Neutrophil (primary cell): Measurements from ENCODE around the gene GLRX2.
"Not testable (repeated sequence)": the region's sequence is repeated elsewhere in the genome, so short reads cannot be mapped to it uniquely, and the experiment has no call there.

Experiments
- H3K27ac ChIP-seq: fragments of 200-600 bp; sonication (generic); 2 replicates; pipeline ENCODE4 v1.5.1; 2016; ENCODE audit warnings: mild to moderate bottlenecking, moderate library complexity
- H3K27me3 ChIP-seq: fragments of 200-600 bp; sonication (generic); 2 replicates; pipeline ENCODE4 v1.6.0; 2016; ENCODE audit warnings: mild to moderate bottlenecking
- H3K36me3 ChIP-seq: fragments of 200-600 bp; sonication (generic); 2 replicates; pipeline ENCODE4 v1.5.1; 2017
- H3K4me1 ChIP-seq, 2 experiments: fragments of 200-600 bp in 1 of 2; sonication (generic) in 1 of 2; 1 replicate in 1 of 2; 2 replicates in 1 of 2; pipeline versions ENCODE4 v1.5.1 to v1.6.1; 2013 to 2016; ENCODE audit warnings: low read depth in 1 of 2, low read length in 1 of 2, mild to moderate bottlenecking in 1 of 2, moderate library complexity in 1 of 2; ENCODE audit not compliant: control insufficient read depth in 1 of 2, insufficient read depth in 1 of 2
- H3K4me3 ChIP-seq, 2 experiments: fragments of 200-600 bp in 1 of 2; sonication (generic) in 1 of 2; 1 replicate in 1 of 2; 2 replicates in 1 of 2; pipeline ENCODE4 v1.5.1; 2013 to 2016; ENCODE audit warnings: low read depth in 1 of 2, low read length in 1 of 2, mild to moderate bottlenecking in 1 of 2, moderate library complexity in 1 of 2
- H3K9me3 ChIP-seq: fragments of 200-600 bp; sonication (generic); 2 replicates; pipeline ENCODE4 v1.5.1; 2016
- CTCF ChIP-seq: fragments of 200-600 bp; sonication (generic); IDR thresholded peaks from 2 replicates; pipeline ENCODE4 v1.5.1; 2016; ENCODE audit warnings: antibody characterized with exemption

Gene GLRX2

GRCh38 chr1:193058529-193059281 lies 46.5 kb downstream of the GLRX2 start:
- Histone ChIP-seq H3K36me3 (no peaks in the 10 kb centered on the region), H3K9me3 (no peaks in the 10 kb centered on the region), H3K27me3 (no peaks in the 10 kb centered on the region), H3K4me1 (peaks cover 25% of the 10 kb centered on the region in 2 experiments), H3K4me3 (peak overlapping the region; percentile 82 to 95), H3K27ac (peak overlapping the region; percentile 92)
- TF ChIP-seq CTCF, result no peak

- peaks cover 9% of the 10 kb centered on the region for H3K36me3 ChIP-seq
- H3K4me1 ChIP-seq, result peaks cover 7 to 10% of the 10 kb centered on the region in 2 experiments
- H3K9me3 ChIP-seq, result no peaks in the 10 kb centered on the region
- TF ChIP-seq CTCF, result no peak
- no peak overlapping the region for H3K4me3 ChIP-seq
- H3K27me3 ChIP-seq, result no peaks in the 10 kb centered on the region
- H3K27ac ChIP-seq, result no peak overlapping the region
These were observed 51.0 kb downstream of the GLRX2 start for GRCh38 chr1:193054169-193054675.

GRCh38 chr1:193048913-193049312 lies 56.3 kb downstream of the GLRX2 start:
- H3K9me3 ChIP-seq, H3K4me3 ChIP-seq, H3K27ac ChIP-seq, H3K4me1 ChIP-seq, H3K27me3 ChIP-seq: not testable (repeated sequence)
- H3K36me3 ChIP-seq, result peaks cover 16% of the 10 kb centered on the region
